Colonic mucosa (tissue), 4 donors: Measurements from ENCODE around the gene ZSCAN23. TPM values are rescaled to one million over a fixed set of nuclear protein-coding genes. Genes with fewer than 3 reads are reported as not detected.
"Not testable (repeated sequence)": the region's sequence is repeated elsewhere in the genome, so short reads cannot be mapped to it uniquely, and the experiment has no call there.

Experiments used
- DNase-seq: peaks from one replicate; pipeline ENCODE4 v3.0.0-alpha.2; 2020
- H3K27ac ChIP-seq: fragments of 200-600 bp; one replicate; pipeline ENCODE4 v1.8.0; 2021
- H3K27me3 ChIP-seq: fragments of 200-600 bp; one replicate; pipeline ENCODE4 v1.8.0; 2021
- H3K36me3 ChIP-seq: fragments of 200-600 bp; one replicate; pipeline ENCODE4 v1.8.0; 2021
- H3K4me1 ChIP-seq: fragments of 200-600 bp; one replicate; pipeline ENCODE4 v1.8.0; 2021; ENCODE audit warnings: mild to moderate bottlenecking
- H3K4me3 ChIP-seq: fragments of 200-600 bp; one replicate; pipeline ENCODE4 v1.8.0; 2021
- H3K9ac ChIP-seq, 2 donors: one replicate each; pipeline ENCODE4 v1.7.0; 2013; ENCODE audit warnings: control low read depth in 2 of 2, low read depth in 2 of 2, low read length in 2 of 2
- H3K9me3 ChIP-seq: fragments of 200-600 bp; one replicate; pipeline ENCODE4 v1.8.0; 2021
- intact Hi-C: fragments of 100-400 bp; cut with DNase I; formaldehyde crosslinking; loops from one replicate; pipeline ENCODE4 v1.14.1; 2022
- total RNA-seq, 2 donors: library from RNA; stranded (reverse); fragmentation: NEBNext Ultra II Directional in 1 of 2; extraction: Animal tissue kit (Norgen Biotek cat#: 25700) in 1 of 2; gene quantifications; one replicate each; pipeline ENCODE4 v1.2.1, GENCODE V29; 2021
- TF ChIP-seq, protein P1 (sequence below): fragments of 200-600 bp; IDR thresholded peaks from one replicate; pipeline ENCODE4 v1.8.0; 2022; ENCODE audit warnings: antibody characterized with exemption, mild to moderate bottlenecking
- donor health status: healthy.
- donor health status: DM: no; HTN: no; CAD: no.
- donor health status: DM: no; HTN: no; CAD: no.

The ZSCAN23 gene
- total RNA-seq, 2 donors from 2014 or later = 2.6 to 3.3 TPM

DNA sequence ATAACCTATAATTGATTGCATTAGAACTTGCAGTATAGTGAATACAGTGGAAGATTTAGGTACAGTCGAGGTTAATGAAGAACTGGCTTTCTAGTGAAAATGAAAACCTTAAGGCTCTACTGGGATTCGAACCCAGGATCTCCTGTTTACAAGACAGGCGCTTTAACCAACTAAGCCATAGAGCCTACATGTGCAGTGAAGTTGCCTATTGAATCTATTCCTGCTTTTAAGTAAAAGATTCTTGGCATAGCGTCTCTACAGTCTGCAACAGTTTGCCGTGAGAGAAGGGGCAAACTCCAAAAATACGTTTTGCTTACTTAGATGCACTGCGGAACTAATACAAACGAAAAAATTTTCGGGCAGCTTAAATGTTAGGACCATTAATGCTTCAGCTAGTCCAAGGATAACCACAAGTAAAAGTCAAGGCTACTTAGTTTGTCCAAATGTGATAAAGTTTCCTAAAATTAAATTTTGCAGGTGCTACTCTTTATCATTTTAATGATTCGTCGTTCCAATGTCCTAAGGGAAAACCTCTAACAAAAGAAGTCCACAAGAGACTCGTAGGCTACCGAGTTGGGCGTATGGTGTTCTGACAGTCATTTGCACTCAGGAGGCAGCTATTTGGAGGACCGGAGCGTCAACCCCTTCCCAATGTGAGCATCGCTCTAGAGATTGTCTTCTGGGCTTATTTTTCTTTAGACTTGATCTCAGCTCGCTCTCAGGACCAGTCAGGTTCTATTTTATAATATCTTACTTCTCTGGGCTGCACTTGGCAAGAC lies 31.3 kb upstream of the ZSCAN23 start:
- Histone ChIP-seq H3K9ac (no peak overlapping the region), H3K36me3 (no peaks in the 10 kb centered on the region), H3K27ac (no peak overlapping the region), H3K4me1 (no peaks in the 10 kb centered on the region), H3K27me3 (peaks cover 6% of the 10 kb centered on the region), H3K4me3 (no peak overlapping the region), H3K9me3 (no peaks in the 10 kb centered on the region)
- TF ChIP-seq, protein P1, sequence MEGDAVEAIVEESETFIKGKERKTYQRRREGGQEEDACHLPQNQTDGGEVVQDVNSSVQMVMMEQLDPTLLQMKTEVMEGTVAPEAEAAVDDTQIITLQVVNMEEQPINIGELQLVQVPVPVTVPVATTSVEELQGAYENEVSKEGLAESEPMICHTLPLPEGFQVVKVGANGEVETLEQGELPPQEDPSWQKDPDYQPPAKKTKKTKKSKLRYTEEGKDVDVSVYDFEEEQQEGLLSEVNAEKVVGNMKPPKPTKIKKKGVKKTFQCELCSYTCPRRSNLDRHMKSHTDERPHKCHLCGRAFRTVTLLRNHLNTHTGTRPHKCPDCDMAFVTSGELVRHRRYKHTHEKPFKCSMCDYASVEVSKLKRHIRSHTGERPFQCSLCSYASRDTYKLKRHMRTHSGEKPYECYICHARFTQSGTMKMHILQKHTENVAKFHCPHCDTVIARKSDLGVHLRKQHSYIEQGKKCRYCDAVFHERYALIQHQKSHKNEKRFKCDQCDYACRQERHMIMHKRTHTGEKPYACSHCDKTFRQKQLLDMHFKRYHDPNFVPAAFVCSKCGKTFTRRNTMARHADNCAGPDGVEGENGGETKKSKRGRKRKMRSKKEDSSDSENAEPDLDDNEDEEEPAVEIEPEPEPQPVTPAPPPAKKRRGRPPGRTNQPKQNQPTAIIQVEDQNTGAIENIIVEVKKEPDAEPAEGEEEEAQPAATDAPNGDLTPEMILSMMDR = no peak
- DNase-seq = peak; percentile 27
- intact Hi-C loops = no loop called here

DNA sequence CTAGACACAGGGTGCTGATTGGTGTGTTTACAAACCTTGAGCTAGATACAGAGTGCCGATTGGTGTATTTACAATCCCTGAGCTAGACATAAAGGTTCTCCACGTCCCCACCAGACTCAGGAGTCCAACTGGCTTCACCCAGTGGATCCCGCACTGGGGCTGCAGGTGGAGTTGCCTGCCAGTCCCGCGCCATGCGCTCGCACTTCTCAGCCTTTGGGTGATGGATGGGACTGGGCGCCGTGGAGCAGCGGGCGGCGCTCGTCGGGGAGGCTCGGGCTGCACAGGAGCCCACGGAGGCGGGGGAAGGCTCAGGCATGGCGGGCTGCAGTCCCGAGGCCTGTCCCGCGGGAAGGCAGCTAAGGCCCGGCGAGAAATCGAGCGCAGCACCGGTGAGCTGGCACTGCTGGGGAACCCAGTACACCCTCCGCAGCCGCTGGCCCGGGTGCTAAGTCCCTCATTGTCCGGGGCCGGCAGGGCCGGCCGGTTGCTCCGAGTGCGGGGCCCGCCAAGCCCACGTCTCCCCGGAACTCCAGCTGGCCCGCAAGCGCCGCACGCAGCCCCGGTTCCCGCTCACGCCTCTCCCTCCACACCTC lies 26.0 kb upstream of the ZSCAN23 start:
- H3K9me3 ChIP-seq, H3K36me3 ChIP-seq, H3K27ac ChIP-seq, H3K4me3 ChIP-seq, H3K4me1 ChIP-seq, intact Hi-C loops, H3K9ac ChIP-seq, DNase-seq, H3K27me3 ChIP-seq: not testable (repeated sequence)

DNA sequence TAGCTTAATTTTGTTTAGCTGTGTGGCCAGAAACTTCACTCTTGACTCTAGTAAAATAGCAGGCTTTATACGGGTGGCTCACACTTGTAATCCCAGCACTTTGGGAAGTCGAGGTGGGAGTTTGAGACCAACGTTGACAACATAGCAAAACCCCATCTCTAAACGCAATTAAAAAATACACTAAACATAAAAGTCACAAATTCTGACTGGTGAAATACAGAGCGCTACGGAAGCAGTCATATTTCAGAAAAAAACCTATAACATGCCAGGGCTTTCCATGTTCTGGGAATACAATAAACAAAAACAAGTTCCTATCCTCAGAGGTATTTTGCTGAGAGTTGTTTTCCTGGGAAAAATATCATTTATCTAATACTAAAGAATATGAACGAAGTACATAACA lies 24.8 kb upstream of the ZSCAN23 start:
- Histone ChIP-seq H3K36me3 (no peaks in the 10 kb centered on the region), H3K27me3 (no peaks in the 10 kb centered on the region), H3K4me3 (no peak overlapping the region), H3K9ac (no peak overlapping the region), H3K27ac (no peak overlapping the region), H3K4me1 (no peaks in the 10 kb centered on the region), H3K9me3 (no peaks in the 10 kb centered on the region)
- TF ChIP-seq, protein P1 = no peak
- intact Hi-C loops = no loop called here
- no peak for DNase-seq

DNA sequence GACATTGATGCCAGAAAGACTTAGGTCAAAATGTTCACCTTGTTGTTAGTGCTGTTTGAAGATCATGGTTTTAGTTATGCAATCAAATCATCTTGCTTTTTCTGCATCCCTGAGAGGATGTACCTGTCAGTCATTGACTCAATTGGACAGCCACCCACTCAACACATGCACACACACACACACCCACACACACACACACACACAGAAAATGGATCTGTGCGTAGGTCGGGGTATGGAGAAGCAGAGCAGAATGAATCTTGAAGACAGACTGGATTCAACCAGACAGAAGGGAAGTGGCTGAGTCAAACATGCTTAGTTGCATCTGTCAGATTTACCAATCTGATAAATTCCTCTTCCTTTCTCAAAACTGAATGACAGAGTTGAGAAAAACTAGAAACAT lies 19.1 kb upstream of the ZSCAN23 start:
- Histone ChIP-seq H3K9me3 (no peaks in the 10 kb centered on the region), H3K27me3 (no peaks in the 10 kb centered on the region), H3K36me3 (no peaks in the 10 kb centered on the region), H3K4me3 (no peak overlapping the region), H3K9ac (no peak overlapping the region), H3K27ac (no peak overlapping the region), H3K4me1 (no peaks in the 10 kb centered on the region)
- intact Hi-C loops = no loop called here
- TF ChIP-seq, protein P1 = no peak
- no peak for DNase-seq

DNA sequence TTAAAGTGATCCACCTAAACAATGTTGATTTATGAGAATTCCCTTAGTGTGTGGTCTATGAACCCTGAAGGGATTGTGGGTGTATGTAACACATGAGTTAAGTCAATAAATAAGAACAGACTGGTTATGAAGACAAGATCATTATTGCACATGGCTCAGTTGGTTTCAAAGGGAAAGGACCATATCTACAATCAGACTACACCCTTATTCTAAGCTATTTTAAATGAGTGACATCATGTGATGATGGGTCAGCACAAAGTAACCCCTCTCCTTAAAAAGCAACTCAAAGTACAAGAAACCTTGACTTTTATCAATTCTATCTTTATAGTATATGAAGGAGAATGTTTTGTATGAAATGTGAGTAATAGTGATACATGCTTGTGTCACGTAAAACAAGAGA lies 15.3 kb upstream of the ZSCAN23 start:
- H3K36me3 ChIP-seq = no peaks in the 10 kb centered on the region
- H3K27ac ChIP-seq = no peak overlapping the region
- no peak overlapping the region for H3K9ac ChIP-seq
- TF ChIP-seq, protein P1 = no peak
- no peaks in the 10 kb centered on the region for H3K27me3 ChIP-seq
- intact Hi-C loops = no loop called here
- no peaks in the 10 kb centered on the region for H3K9me3 ChIP-seq
- no peak overlapping the region for H3K4me3 ChIP-seq
- DNase-seq = no peak
- H3K4me1 ChIP-seq = no peaks in the 10 kb centered on the region

DNA sequence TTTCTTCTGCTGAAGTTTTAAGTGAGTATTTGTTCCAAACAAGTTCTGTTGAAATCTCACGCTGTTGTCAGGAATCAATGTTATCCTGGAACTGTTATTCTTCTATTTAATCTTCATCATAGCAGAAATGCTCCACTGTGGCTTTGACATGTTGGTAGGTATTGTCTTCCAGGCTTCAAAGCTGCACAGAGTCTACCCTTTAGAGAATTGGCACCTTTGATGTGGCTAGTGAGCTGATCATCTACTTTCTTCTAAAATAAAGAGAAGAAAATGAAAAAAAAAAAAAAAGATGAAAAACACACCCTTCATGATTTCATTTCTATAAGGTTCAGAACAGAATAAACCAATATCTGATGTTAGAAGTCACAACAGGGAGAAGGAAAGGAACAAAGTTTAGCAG lies 5.8 kb upstream of the ZSCAN23 start:
- H3K27me3 ChIP-seq = peaks cover 11% of the 10 kb centered on the region
- TF ChIP-seq, protein P1 = no peak
- no peak overlapping the region for H3K4me3 ChIP-seq
- H3K27ac ChIP-seq = no peak overlapping the region
- DNase-seq = no peak
- no peaks in the 10 kb centered on the region for H3K4me1 ChIP-seq
- intact Hi-C loops = no loop called here
- H3K36me3 ChIP-seq = no peaks in the 10 kb centered on the region
- no peaks in the 10 kb centered on the region for H3K9me3 ChIP-seq
- H3K9ac ChIP-seq = no peak overlapping the region

DNA sequence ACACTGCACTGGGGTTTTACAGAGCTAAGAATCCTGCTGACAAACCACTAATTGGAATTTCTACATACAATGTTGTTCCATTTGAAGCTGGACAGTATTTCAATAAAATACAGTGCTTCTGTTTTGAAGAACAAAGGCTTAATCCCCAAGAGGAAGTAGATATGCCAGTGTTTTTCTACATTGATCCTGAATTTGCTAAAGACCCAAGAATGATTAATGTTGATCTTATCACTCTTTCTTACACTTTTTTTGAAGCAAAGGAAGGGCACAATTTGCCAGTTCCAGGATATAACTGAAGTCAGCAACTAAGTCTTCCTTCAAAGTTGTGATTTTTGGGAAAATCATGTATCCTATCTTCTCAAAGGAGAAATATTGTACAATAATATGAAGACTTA lies 4.2 kb upstream of the ZSCAN23 start:
- DNase-seq, H3K4me1 ChIP-seq, H3K36me3 ChIP-seq, H3K9me3 ChIP-seq, H3K27ac ChIP-seq, H3K9ac ChIP-seq, intact Hi-C loops: not testable (repeated sequence)
- Histone ChIP-seq H3K4me3 (peak overlapping the region; percentile 13), H3K27me3 (peaks cover 11% of the 10 kb centered on the region)
